ENCODE data around the gene DLG2. TPM values are rescaled to one million over a fixed set of nuclear protein-coding genes. Genes with fewer than 3 reads are reported as not detected.

DLG2 gene
- total RNA-seq, 1 donor from 2014 or later = 1.8 TPM

GRCh38 chr11:84681456-84681855, 945.7 kb downstream of the DLG2 start:
- H3K9me3 Mint-ChIP-seq (ENCODE audit: unreplicated experiment) = no peaks in the 10 kb centered on the region
- no peak overlapping the region for H3K4me3 Mint-ChIP-seq (ENCODE audit: unreplicated experiment)
- TF ChIP-seq EZH2 (IDR thresholded peaks at IDR 0.05; ENCODE audit: insufficient read depth, low read length) = no peak
- H2AFZ ChIP-seq (ENCODE audit: low read depth, low read length) = no peak overlapping the region
- H3K27me3 ChIP-seq (ENCODE audit: insufficient read depth, low read length) = no peaks in the 10 kb centered on the region
- H3K4me1 ChIP-seq (ENCODE audit: insufficient read depth, low read length) = no peaks in the 10 kb centered on the region
- no peak overlapping the region for H3K27ac ChIP-seq (ENCODE audit: low read depth, low read length)
- peaks cover 6% of the 10 kb centered on the region for H3K4me1 Mint-ChIP-seq (ENCODE audit: low read depth, unreplicated experiment)
- no peak overlapping the region for H3K27ac Mint-ChIP-seq (ENCODE audit: unreplicated experiment)
- H3K36me3 ChIP-seq (ENCODE audit: insufficient read depth, low read length) = no peaks in the 10 kb centered on the region
- no peak overlapping the region for H3K9ac ChIP-seq (ENCODE audit: low read length)
- H3K27me3 Mint-ChIP-seq (ENCODE audit: low read depth, unreplicated experiment) = no peaks in the 10 kb centered on the region
- H3K79me2 ChIP-seq (ENCODE audit: insufficient read depth, low read length) = no peaks in the 10 kb centered on the region
- FAIRE-seq = no peak
- peaks cover 2% of the 10 kb centered on the region for H3K36me3 Mint-ChIP-seq (ENCODE audit: low read depth, unreplicated experiment)
- DNase-seq (ENCODE audit: low read depth) = no peak
- H3K9me3 ChIP-seq (ENCODE audit: insufficient read depth, low read depth, low read length) = no peaks in the 10 kb centered on the region
- no peaks in the 10 kb centered on the region for H4K20me1 ChIP-seq (ENCODE audit: insufficient read depth, low read length)
- H3K4me3 ChIP-seq (ENCODE audit: insufficient read depth, low read depth, low read length) = no peak overlapping the region
- no peak overlapping the region for H3K4me2 ChIP-seq (ENCODE audit: low read length)

- no peaks in the 10 kb centered on the region for H3K36me3 Mint-ChIP-seq (ENCODE audit: low read depth, unreplicated experiment)
- H3K27ac Mint-ChIP-seq (ENCODE audit: unreplicated experiment) = no peak overlapping the region
Observed at GRCh38 chr11:84675396-84676025, 951.6 kb downstream of the DLG2 start.

DNA sequence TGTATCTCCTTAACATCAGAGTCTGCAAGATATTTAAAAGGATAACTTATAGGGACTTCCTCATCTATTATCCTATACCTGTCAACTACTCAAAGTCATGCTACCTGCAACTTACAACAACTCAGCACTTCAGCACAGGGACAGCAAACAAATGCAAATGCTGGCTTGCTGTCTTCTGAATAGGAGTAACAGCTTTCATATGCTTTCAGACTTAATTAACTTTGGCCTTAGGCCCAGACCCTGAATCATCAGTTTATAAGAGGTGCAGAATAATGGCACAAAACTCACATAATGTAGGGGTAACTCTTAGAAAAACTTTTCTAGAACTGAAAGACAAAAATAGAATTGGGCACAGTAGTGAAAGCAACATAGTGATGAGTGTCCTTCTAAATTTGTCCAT, 953.4 kb downstream of the DLG2 start:
- H3K27ac ChIP-seq (ENCODE audit: low read depth, low read length) = no peak overlapping the region
- H3K4me3 ChIP-seq (ENCODE audit: insufficient read depth, low read depth, low read length) = no peak overlapping the region
- no peak overlapping the region for H2AFZ ChIP-seq (ENCODE audit: low read depth, low read length)
- H4K20me1 ChIP-seq (ENCODE audit: insufficient read depth, low read length) = no peaks in the 10 kb centered on the region
- H3K9me3 ChIP-seq (ENCODE audit: insufficient read depth, low read depth, low read length) = no peaks in the 10 kb centered on the region
- no peaks in the 10 kb centered on the region for H3K36me3 ChIP-seq (ENCODE audit: insufficient read depth, low read length)
- Mint-ChIP-seq H3K4me1 (ENCODE audit: low read depth, unreplicated experiment) (no peaks in the 10 kb centered on the region), H3K4me3 (ENCODE audit: unreplicated experiment) (no peak overlapping the region), H3K27me3 (ENCODE audit: low read depth, unreplicated experiment) (no peaks in the 10 kb centered on the region), H3K36me3 (ENCODE audit: low read depth, unreplicated experiment) (no peaks in the 10 kb centered on the region), H3K27ac (ENCODE audit: unreplicated experiment) (no peak overlapping the region), H3K9me3 (ENCODE audit: unreplicated experiment) (no peaks in the 10 kb centered on the region)
- DNase-seq (ENCODE audit: low read depth) (peak; percentile 18), FAIRE-seq (peak; percentile 9)
- no peak overlapping the region for H3K9ac ChIP-seq (ENCODE audit: low read length)
- no peaks in the 10 kb centered on the region for H3K79me2 ChIP-seq (ENCODE audit: insufficient read depth, low read length)
- H3K27me3 ChIP-seq (ENCODE audit: insufficient read depth, low read length) = no peaks in the 10 kb centered on the region
- H3K4me2 ChIP-seq (ENCODE audit: low read length) = no peak overlapping the region
- TF ChIP-seq, protein P1, sequence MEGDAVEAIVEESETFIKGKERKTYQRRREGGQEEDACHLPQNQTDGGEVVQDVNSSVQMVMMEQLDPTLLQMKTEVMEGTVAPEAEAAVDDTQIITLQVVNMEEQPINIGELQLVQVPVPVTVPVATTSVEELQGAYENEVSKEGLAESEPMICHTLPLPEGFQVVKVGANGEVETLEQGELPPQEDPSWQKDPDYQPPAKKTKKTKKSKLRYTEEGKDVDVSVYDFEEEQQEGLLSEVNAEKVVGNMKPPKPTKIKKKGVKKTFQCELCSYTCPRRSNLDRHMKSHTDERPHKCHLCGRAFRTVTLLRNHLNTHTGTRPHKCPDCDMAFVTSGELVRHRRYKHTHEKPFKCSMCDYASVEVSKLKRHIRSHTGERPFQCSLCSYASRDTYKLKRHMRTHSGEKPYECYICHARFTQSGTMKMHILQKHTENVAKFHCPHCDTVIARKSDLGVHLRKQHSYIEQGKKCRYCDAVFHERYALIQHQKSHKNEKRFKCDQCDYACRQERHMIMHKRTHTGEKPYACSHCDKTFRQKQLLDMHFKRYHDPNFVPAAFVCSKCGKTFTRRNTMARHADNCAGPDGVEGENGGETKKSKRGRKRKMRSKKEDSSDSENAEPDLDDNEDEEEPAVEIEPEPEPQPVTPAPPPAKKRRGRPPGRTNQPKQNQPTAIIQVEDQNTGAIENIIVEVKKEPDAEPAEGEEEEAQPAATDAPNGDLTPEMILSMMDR (IDR thresholded peaks at IDR 0.05; ENCODE audit: insufficient read depth, low read depth, low read length) = no peak
- TF ChIP-seq EZH2 (IDR thresholded peaks at IDR 0.05; ENCODE audit: insufficient read depth, low read length) = no peak
- no peaks in the 10 kb centered on the region for H3K4me1 ChIP-seq (ENCODE audit: insufficient read depth, low read length)

More at GRCh38 chr11:84675396-84676025, 951.6 kb downstream of the DLG2 start:
- H4K20me1 ChIP-seq (ENCODE audit: insufficient read depth, low read length) = no peaks in the 10 kb centered on the region
- H3K4me1 ChIP-seq (ENCODE audit: insufficient read depth, low read length) = no peaks in the 10 kb centered on the region
- H3K4me3 ChIP-seq (ENCODE audit: insufficient read depth, low read depth, low read length) = no peak overlapping the region
- no peak overlapping the region for H3K9ac ChIP-seq (ENCODE audit: low read length)
- no peaks in the 10 kb centered on the region for H3K79me2 ChIP-seq (ENCODE audit: insufficient read depth, low read length)
- Mint-ChIP-seq H3K4me1 (ENCODE audit: low read depth, unreplicated experiment) (no peaks in the 10 kb centered on the region), H3K4me3 (ENCODE audit: unreplicated experiment) (no peak overlapping the region), H3K9me3 (ENCODE audit: unreplicated experiment) (no peaks in the 10 kb centered on the region), H3K27me3 (ENCODE audit: low read depth, unreplicated experiment) (no peaks in the 10 kb centered on the region)
- H3K36me3 ChIP-seq (ENCODE audit: insufficient read depth, low read length) = no peaks in the 10 kb centered on the region
- no peak overlapping the region for H3K27ac ChIP-seq (ENCODE audit: low read depth, low read length)
- DNase-seq (ENCODE audit: low read depth) = no peak
- TF ChIP-seq, protein P1 (IDR thresholded peaks at IDR 0.05; ENCODE audit: insufficient read depth, low read depth, low read length) = no peak
- TF ChIP-seq EZH2 (IDR thresholded peaks at IDR 0.05; ENCODE audit: insufficient read depth, low read length) = no peak
- H3K9me3 ChIP-seq (ENCODE audit: insufficient read depth, low read depth, low read length) = no peaks in the 10 kb centered on the region
- no peak overlapping the region for H2AFZ ChIP-seq (ENCODE audit: low read depth, low read length)
- no peak overlapping the region for H3K4me2 ChIP-seq (ENCODE audit: low read length)
- no peak for FAIRE-seq
- H3K27me3 ChIP-seq (ENCODE audit: insufficient read depth, low read length) = no peaks in the 10 kb centered on the region
